ENCODE measurements around the gene TBC1D8. TPM values are rescaled to one million over a fixed set of nuclear protein-coding genes. Genes with fewer than 3 reads are reported as not detected.

Gene TBC1D8
- total RNA-seq, 1 donor = 13.4 TPM

GRCh38 chr2:100997509-100998234 lies 153.5 kb downstream of the TBC1D8 start:
- no peak for DNase-seq (ENCODE audit: low read depth)
- no peak for TF ChIP-seq CTCF (IDR thresholded peaks at IDR 0.05; ENCODE audit: insufficient read depth, low read depth, low read length)
- no peak overlapping the region for H3K4me3 ChIP-seq (ENCODE audit: low read depth, low read length)

GRCh38 chr2:100995309-100996075 lies 155.7 kb downstream of the TBC1D8 start:
- DNase-seq (ENCODE audit: low read depth) = no peak
- no peak overlapping the region for H3K4me3 ChIP-seq (ENCODE audit: low read depth, low read length)
- TF ChIP-seq CTCF (IDR thresholded peaks at IDR 0.05; ENCODE audit: insufficient read depth, low read depth, low read length) = no peak

- TF ChIP-seq CTCF (IDR thresholded peaks at IDR 0.05; ENCODE audit: insufficient read depth, low read depth, low read length) = no peak
- no peak for DNase-seq (ENCODE audit: low read depth)
- no peak overlapping the region for H3K4me3 ChIP-seq (ENCODE audit: low read depth, low read length)
These were observed 157.9 kb downstream of the TBC1D8 start for GRCh38 chr2:100993294-100993693.

GRCh38 chr2:100992262-100992661 lies 158.9 kb downstream of the TBC1D8 start:
- DNase-seq (ENCODE audit: low read depth) = no peak

GRCh38 chr2:100991404-100991773 lies 159.8 kb downstream of the TBC1D8 start:
- H3K4me3 ChIP-seq (ENCODE audit: low read depth, low read length) = no peak overlapping the region
- no peak for TF ChIP-seq CTCF (IDR thresholded peaks at IDR 0.05; ENCODE audit: insufficient read depth, low read depth, low read length)
- no peak for DNase-seq (ENCODE audit: low read depth)

More at GRCh38 chr2:100992262-100992661, 158.9 kb downstream of the TBC1D8 start:
- no peak overlapping the region for H3K4me3 ChIP-seq (ENCODE audit: low read depth, low read length)
- TF ChIP-seq CTCF (IDR thresholded peaks at IDR 0.05; ENCODE audit: insufficient read depth, low read depth, low read length) = no peak

GRCh38 chr2:100990650-100991403 lies 160.4 kb downstream of the TBC1D8 start:
- DNase-seq (ENCODE audit: low read depth) = no peak
- H3K4me3 ChIP-seq (ENCODE audit: low read depth, low read length) = no peak overlapping the region
- TF ChIP-seq CTCF (IDR thresholded peaks at IDR 0.05; ENCODE audit: insufficient read depth, low read depth, low read length) = no peak
